HL-60/S4 (cell line): ENCODE results near the gene TCF12.
"Not testable (repeated sequence)": the region's sequence is repeated elsewhere in the genome, so short reads cannot be mapped to it uniquely, and the experiment has no call there.

Experiments
- in situ Hi-C: fragments of 300-500 bp; cut with MboI; formaldehyde crosslinking; loops from 2 replicates; pipeline ENCODE4 v1.14.3; 2022; ENCODE audit warnings: low sequenced_read_pairs

The TCF12 gene

DNA sequence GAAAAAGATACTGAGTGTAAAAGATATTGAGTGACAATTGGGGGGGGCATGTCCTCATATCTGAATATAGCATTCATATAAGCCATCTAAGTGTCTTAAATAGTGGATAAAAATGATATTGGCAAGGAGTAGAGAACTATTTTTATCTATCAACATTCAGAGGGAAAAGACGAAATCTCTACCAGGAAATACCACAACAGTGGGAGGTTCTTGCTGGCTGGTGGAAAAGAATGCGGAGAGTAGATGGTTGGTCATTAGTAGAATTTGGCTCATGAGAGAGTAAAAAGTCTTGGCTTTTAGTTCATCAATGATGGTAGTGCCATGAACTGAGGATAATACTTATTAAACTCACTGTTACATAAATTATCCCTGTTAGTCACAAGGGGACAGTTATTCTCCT, 4.8 kb upstream of the TCF12 start:
- in situ Hi-C loops: no loop called here

GRCh38 chr15:56915888-56916287, 2.6 kb upstream of the TCF12 start:
- in situ Hi-C loops: no loop called here

DNA sequence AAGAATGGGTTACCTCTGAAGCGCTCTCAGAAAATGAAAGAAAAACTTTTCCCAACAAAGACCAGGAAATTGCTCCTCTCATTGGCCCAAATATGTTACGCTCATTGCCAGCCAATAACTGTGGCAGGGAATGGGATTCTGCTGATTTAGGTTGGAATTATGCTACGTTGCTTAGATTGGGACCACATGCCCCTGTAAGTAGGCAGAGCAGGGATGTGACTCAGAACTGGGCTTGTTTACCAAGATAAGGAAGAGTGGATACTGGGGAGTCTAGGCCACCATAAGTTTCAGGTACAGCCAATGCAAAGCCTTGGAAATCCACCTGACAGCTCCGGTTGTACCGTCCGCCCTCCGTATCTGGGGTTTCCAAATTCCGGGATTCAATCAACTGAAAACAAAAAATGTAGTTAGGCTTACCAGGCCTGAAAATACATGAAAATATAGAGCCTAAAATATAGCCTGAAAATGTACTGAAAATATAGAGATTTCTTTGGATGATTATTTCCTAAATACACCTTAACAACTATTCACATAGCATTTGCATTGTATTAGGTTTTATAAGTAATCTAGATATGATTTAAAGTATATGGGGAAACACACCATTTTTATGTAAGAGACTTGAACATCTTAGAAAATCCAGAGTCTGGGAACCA, 1.5 kb upstream of the TCF12 start:
- in situ Hi-C loops: no loop called here

DNA sequence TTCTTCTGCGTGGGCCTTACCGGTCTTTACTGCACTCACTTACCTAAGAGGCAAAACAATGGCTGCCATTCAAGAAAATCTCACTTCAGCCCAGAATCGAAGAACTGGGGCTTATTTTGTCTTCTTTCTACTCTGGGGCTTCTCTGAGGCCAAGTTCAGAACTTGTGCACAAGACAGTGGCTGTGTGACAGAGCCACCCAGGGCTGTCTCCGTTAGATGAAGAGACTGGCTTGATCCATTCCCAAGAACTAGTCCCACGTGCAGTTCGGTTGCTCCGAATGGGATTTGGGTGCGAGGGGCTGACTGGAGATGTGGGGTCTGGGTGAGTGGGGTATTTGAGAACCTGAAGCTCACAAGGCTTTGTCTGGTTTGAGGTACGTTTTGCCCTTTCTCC, 795 bp upstream of the TCF12 start:
- in situ Hi-C loops: no loop called here

GRCh38 chr15:56919031-56919608, 676 bp downstream of the TCF12 start:
- in situ Hi-C loops: no loop called here

- in situ Hi-C loops: no loop called here
These were observed 1.3 kb downstream of the TCF12 start for GRCh38 chr15:56919609-56920366.

DNA sequence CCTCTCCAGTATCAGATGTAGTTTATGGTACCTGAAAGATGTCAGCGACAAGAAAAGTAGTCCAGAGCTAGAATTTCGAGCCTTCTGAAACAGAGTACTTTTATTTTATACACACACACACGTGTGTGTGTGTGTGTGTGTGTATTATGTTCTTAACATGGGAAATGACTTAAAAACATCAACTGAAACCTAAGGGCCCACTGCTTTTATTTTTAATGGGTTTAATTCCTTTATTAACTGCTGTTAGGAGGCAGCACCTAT, 1.9 kb downstream of the TCF12 start:
- in situ Hi-C loops: no loop called here

GRCh38 chr15:56923174-56923591, 4.7 kb downstream of the TCF12 start:
- in situ Hi-C loops: no loop called here

GRCh38 chr15:56927816-56928215, 9.4 kb downstream of the TCF12 start:
- in situ Hi-C loops: no loop called here

- in situ Hi-C loops: no loop called here
These were observed 11.0 kb downstream of the TCF12 start for GRCh38 chr15:56929399-56929798.

DNA sequence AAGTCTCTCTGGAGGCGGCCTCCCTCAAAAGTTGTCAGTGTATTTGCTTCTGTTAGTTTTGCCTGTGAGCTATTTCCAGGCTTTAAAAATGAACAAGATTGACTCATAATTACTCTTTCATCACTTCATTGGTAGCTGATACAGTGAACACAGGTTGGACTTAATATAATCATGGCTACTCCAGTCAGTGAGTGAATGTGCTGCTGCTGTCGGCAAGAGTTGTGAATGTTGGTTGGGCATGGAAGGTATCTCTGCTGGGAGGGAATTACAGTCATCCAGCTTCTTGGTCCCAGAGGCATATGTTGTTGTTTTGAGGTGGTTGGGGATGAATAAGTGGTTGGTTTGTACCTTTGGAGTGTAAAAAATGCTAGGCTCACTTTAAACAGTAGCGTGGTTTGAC, 11.5 kb downstream of the TCF12 start:
- in situ Hi-C loops: no loop called here

DNA sequence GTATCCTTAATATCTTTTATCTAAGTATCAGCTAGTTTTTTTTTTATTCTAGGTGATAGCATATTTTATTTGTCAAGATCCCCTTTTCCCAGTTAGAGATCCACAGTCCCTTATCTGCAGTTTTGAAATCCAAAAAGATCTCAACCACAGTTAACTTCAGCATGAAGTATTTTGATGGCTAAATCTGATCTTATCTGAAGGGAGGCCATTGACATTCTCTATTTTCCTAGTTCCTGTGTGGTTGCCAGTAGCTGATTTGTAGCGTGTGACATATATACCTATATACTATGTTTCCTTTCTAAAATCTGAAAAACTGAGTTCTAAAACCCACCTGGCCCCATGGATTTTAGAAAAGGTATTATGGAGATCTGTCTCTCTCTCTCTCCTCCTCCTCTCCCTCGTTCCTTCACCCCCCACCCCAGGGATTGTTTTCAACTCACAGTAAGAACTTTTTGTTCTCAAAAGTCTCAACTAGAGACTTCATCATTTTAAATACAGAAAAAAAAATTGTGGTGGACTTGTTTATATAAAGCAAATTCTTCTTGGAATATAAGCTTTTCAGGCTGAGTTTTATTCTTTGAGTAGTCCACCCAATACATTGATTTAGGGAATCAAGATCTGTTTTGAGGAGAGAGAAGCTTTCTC, 12.3 kb downstream of the TCF12 start:
- in situ Hi-C loops: no loop called here

GRCh38 chr15:56931639-56932508, 13.4 kb downstream of the TCF12 start:
- in situ Hi-C loops: no loop called here

- in situ Hi-C loops: not testable (repeated sequence)
These were observed 14.0 kb downstream of the TCF12 start for GRCh38 chr15:56932509-56932868.

- in situ Hi-C loops: no loop called here
These were observed 15.0 kb downstream of the TCF12 start for GRCh38 chr15:56933410-56933809.

GRCh38 chr15:56933811-56934210, 15.4 kb downstream of the TCF12 start:
- in situ Hi-C loops: no loop called here

- in situ Hi-C loops: no loop called here
These were observed 15.8 kb downstream of the TCF12 start for GRCh38 chr15:56934269-56934668.

- in situ Hi-C loops: no loop called here
These were observed 18.5 kb downstream of the TCF12 start for GRCh38 chr15:56936929-56937328.

- in situ Hi-C loops: no loop called here
These were observed 20.8 kb downstream of the TCF12 start for GRCh38 chr15:56939257-56939656.

- in situ Hi-C loops: no loop called here
These were observed 21.9 kb downstream of the TCF12 start for GRCh38 chr15:56940388-56940787.

DNA sequence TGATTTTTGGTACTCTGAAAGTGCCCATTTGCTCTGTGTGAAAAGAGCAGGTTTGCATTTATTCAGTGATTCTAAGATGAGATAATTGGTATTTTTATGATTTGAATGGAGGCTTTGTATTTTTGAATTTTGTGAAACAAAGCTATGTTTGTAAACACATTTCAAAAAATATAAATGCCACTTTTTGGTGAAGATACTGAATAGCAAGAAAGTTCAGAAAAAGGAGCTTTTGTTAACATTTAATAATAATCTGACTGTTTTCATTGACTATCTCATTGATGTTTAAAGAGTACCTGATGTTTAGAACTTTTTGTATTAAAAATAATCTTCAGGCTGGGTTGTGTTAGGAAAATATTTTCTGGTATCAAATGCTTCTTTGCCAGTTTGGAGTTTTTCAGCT, 23.7 kb downstream of the TCF12 start:
- in situ Hi-C loops: no loop called here
